Measurements from ENCODE around the gene PAX3.

PAX3 gene

DNA sequence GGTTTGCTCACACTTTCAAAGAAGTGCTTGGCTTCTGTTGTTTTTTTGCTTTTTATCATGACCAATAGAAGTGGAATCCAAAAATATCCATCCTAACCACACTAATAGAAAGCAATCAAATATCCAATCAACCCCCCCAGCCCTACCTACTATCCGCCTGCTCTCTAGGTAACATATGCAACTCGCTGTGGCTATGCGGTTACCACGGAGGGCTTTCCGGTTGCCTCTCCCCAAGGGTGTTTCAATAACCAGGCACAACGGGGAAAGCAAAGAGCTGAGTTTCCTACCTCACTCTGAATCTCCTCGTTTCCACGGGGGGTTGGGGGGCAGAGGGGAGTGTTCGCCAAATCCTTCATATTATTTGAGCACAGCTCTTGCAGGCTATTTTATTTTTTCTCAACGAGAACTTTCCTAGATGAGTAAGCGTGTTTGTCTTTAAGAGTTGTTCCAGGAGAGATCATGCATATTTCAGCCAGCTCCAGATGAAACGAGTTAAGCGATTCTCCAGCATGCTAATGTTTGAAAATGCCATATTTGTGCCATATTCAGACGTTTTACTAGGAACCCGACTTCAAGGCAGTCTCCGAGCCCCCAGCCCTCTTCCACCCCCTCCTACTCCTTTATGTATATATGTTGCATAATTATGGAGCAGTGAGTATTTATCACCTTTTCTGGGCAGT lies 30.3 kb downstream of the PAX3 start:
- H3K4me3 ChIP-seq (ENCODE audit: low read length): peak overlapping the region; percentile 8; the same call in 1 of the 2 replicates
- peak; percentile 45 for DNase-seq (ENCODE audit: low read depth)
- TF ChIP-seq, protein P1, sequence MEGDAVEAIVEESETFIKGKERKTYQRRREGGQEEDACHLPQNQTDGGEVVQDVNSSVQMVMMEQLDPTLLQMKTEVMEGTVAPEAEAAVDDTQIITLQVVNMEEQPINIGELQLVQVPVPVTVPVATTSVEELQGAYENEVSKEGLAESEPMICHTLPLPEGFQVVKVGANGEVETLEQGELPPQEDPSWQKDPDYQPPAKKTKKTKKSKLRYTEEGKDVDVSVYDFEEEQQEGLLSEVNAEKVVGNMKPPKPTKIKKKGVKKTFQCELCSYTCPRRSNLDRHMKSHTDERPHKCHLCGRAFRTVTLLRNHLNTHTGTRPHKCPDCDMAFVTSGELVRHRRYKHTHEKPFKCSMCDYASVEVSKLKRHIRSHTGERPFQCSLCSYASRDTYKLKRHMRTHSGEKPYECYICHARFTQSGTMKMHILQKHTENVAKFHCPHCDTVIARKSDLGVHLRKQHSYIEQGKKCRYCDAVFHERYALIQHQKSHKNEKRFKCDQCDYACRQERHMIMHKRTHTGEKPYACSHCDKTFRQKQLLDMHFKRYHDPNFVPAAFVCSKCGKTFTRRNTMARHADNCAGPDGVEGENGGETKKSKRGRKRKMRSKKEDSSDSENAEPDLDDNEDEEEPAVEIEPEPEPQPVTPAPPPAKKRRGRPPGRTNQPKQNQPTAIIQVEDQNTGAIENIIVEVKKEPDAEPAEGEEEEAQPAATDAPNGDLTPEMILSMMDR (conservative IDR thresholded peaks at IDR 0.05; ENCODE audit: low read length): no peak

DNA sequence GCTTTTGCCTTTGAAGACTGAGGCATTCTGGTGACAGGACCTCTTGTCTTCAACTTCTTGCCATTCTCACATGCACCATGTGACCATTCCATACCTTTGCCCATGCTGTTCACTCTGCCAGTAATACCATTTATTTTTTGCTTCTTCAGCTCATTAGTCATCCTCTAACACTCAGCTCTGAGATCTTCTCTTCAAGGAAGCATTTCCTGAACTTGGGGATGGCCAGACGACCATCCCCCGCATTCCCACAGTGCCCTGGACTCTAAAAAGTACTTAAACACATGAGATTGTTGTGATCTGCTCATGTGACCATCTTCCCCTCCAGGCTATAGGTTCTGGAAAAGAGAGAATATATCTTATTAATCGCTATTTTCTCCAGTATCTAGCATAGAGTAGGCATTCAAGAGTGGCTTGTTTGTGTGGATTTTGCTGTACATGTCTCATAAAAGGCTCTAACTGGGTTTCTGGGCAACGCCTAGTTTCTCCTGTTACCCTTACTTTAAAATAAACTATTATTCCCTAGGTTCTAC lies 33.9 kb downstream of the PAX3 start:
- peak; percentile 26 for DNase-seq (ENCODE audit: low read depth)
- TF ChIP-seq, protein P1 (conservative IDR thresholded peaks at IDR 0.05; ENCODE audit: low read length): no peak
- H3K4me3 ChIP-seq (ENCODE audit: low read length): no peak overlapping the region

DNA sequence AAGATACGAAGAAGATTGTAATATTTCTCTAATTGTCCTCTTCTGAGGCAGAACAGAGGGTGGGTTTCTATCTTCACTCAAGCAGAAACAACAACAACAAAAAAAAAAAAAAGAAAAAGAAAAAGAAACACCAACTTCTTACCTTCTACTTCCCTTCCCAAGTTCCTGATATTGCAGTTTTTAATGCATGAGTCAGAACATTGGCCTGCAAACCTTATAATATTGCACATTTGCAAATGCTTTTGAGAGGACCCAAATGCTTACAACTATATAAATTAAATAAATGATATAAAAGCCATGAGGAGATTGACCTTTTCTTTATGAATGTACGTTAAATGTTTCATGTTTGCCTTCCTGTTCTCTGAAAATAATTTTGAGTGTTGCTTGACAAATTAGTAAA lies 37.3 kb downstream of the PAX3 start:
- H3K4me3 ChIP-seq (ENCODE audit: low read length): no peak overlapping the region
- TF ChIP-seq, protein P1 (conservative IDR thresholded peaks at IDR 0.05; ENCODE audit: low read length): no peak
- no peak for DNase-seq (ENCODE audit: low read depth)

DNA sequence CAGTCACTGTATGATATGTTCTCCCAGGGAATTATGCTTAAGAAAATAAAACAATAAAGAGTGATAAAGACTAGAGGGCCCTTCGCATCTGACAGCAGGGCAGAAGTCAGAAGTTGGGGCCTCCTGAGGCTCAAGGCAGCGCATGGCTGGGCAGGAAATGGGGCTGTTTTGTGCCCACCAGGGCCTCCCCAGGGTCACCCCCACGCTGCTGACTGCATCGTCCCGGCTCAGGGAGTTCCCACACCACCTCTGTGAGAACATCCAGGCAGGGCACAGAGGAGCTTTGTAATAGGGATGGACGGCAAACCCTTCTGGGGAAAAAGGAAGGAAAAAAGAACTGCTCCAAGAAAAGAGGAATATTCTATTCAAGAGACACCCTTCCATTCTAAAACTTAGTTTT lies 41.2 kb downstream of the PAX3 start:
- DNase-seq (ENCODE audit: low read depth): no peak
- H3K4me3 ChIP-seq (ENCODE audit: low read length): no peak overlapping the region
- TF ChIP-seq, protein P1 (conservative IDR thresholded peaks at IDR 0.05; ENCODE audit: low read length): no peak

DNA sequence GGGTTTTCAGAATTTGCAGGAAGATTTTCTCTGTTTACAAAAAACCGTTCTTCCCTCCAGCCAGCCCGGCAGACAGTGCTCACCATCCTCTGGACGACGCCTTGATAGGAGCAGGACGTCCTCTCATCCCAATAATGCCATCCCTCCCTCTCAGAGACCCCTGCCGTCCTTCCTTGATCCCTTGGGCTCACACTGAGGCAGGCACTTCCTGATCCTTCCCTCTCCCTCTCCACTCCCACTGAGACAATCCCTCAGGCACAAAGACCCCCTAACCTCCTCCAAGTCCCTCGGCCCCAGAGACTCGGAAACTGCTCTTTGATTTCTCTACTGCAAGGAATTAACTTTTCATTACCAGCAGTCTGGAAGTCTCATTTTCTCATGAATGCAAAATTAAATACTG lies 42.5 kb downstream of the PAX3 start:
- no peak overlapping the region for H3K4me3 ChIP-seq (ENCODE audit: low read length)
- no peak for DNase-seq (ENCODE audit: low read depth)
- TF ChIP-seq, protein P1 (conservative IDR thresholded peaks at IDR 0.05; ENCODE audit: low read length): no peak

DNA sequence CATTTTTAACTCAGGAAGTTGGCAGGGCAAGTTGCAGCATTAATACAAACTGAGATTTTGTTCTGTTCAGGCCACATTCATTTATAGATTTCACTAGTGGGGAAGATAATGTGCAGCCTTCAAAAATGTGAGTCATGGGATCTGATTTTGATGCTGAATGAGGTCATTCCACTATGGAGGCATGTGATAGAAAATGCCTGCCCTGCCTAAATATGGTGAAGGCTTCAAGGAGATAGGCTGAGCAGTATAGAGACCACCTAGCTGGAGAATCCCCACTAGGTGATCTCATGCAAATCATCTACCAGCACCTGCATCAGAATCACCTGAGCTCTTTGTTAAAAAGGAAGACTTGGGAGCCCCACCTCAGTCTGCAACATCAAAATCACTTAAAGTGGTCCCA lies 43.7 kb downstream of the PAX3 start:
- H3K4me3 ChIP-seq (ENCODE audit: low read length): no peak overlapping the region
- TF ChIP-seq, protein P1 (conservative IDR thresholded peaks at IDR 0.05; ENCODE audit: low read length): no peak
- no peak for DNase-seq (ENCODE audit: low read depth)

DNA sequence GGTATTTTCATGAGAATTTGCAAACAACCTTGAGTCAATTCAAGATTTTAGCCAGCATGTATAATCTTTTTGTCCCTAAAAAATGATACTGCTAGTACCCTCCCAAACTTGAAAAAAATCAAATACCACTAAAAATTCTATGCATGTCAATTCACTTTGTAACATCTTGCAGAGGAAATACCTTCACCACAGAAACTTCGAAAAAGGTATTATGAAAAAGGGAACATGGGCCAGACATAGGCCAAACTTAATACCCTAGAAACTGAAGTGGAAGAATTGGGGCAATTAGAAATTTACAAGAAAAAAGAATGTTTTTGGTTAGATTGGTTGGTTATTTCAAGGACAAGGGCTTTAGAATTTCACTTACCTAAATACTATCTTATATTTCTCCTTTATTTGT lies 48.5 kb downstream of the PAX3 start:
- TF ChIP-seq, protein P1 (conservative IDR thresholded peaks at IDR 0.05; ENCODE audit: low read length): no peak
- H3K4me3 ChIP-seq (ENCODE audit: low read length): no peak overlapping the region
- no peak for DNase-seq (ENCODE audit: low read depth)

Data from AG10803 (cell line).